HepG2 (cell line): ENCODE data around the gene CRKL. TPM values are rescaled to one million over a fixed set of nuclear protein-coding genes. Genes with fewer than 3 reads are reported as not detected.

Experiments
- ASH2L ChIP-seq: fragments of 300-600, 200-600 bp; sonication (generic); IDR thresholded peaks from 2 replicates; pipeline ENCODE4 v1.7.0; 2017; ENCODE audit warnings: low read depth, mild to moderate bottlenecking, moderate library complexity, mixed read lengths, low read length; ENCODE audit not compliant: insufficient read length
- CEBPG ChIP-seq: IDR thresholded peaks from 2 replicates; pipeline ENCODE4 v1.6.1; 2016
- CHD4 ChIP-seq: fragments of 200-600 bp; sonication (generic); IDR thresholded peaks from 2 replicates; pipeline ENCODE4 v1.7.0; 2017; ENCODE audit warnings: mild to moderate bottlenecking, low read length, borderline replicate concordance
- HCFC1 ChIP-seq: fragments of 150-350 bp; IDR thresholded peaks from 2 replicates; pipeline ENCODE4 v1.6.1; 2014; ENCODE audit warnings: low read depth, low read length
- HDAC6 ChIP-seq: fragments of 200-600 bp; sonication (generic); IDR thresholded peaks from 2 replicates; pipeline ENCODE4 v1.7.0; 2017; ENCODE audit warnings: mild to moderate bottlenecking, antibody characterized with exemption, low read length, low read depth
- HMG20B ChIP-seq: conservative IDR thresholded peaks from 2 replicates; pipeline ENCODE4 v1.6.1; 2016; ENCODE audit warnings: missing genetic modification reagents, missing compliant biosample characterization
- NFE2L2 ChIP-seq: fragments of 150-350 bp; IDR thresholded peaks from 2 replicates; pipeline ENCODE4 v1.6.1; 2014; ENCODE audit warnings: low read length
- NR2F1 ChIP-seq, 2 experiments: fragments of 450-650 bp in 1 of 2; formaldehyde crosslinking in 1 of 2; IDR thresholded peaks; 2 replicates each; pipeline versions ENCODE4 v1.5.0 to v1.6.1; 2016 to 2020; ENCODE audit warnings: mild to moderate bottlenecking in 1 of 2, missing compliant biosample characterization in 1 of 2, missing genetic modification reagents in 1 of 2, moderate library complexity in 1 of 2
- TAF15 ChIP-seq: fragments of 200-400 bp; formaldehyde crosslinking; IDR thresholded peaks from one replicate; pipeline ENCODE4 v1.6.1; 2018; ENCODE audit warnings: mild to moderate bottlenecking, low read depth, low read length; ENCODE audit not compliant: poor library complexity, severe bottlenecking
- ZNF414 ChIP-seq: sonication (generic); formaldehyde crosslinking; IDR thresholded peaks from 2 replicates; pipeline ENCODE4 v1.5.0; 2020; ENCODE audit warnings: missing genetic modification reagents
- ZNF557 ChIP-seq: sonication (generic); formaldehyde crosslinking; IDR thresholded peaks from 2 replicates; pipeline ENCODE4 v1.4.0; 2020; ENCODE audit warnings: missing genetic modification reagents
- ZNF597 ChIP-seq: sonication (generic); formaldehyde crosslinking; IDR thresholded peaks from 2 replicates; pipeline ENCODE4 v1.5.0; 2020; ENCODE audit warnings: missing genetic modification reagents
- ZNF775 ChIP-seq: sonication (generic); formaldehyde crosslinking; IDR thresholded peaks from 2 replicates; pipeline ENCODE4 v1.4.0; 2020; ENCODE audit warnings: missing genetic modification reagents, mild to moderate bottlenecking, moderate library complexity, borderline replicate concordance
- polyA plus RNA-seq, 8 experiments: library from polyadenylated mRNA; depleted of rRNA in 3 of 8; stranded (reverse) in 7 of 8; unstranded in 1 of 8; fragments of >200 nt; fragmentation: Illumina TruSeq in 4 of 8; extraction: Trizol in 4 of 8; gene quantifications; 2 replicates each; pipeline versions ENCODE4 v1.2.1 to v1.2.3, GENCODE V29; 2011 to 2016; ENCODE audit warnings: low read depth in 4 of 8, missing spikeins in 1 of 8, mixed read lengths in 1 of 8; ENCODE audit not compliant: insufficient read depth in 1 of 8
- total RNA-seq, 5 experiments: library from RNA; depleted of rRNA; stranded (reverse); fragments of >200 nt; fragmentation: Illumina TruSeq; extraction: Trizol; gene quantifications; 2 replicates each; pipeline ENCODE4 v1.2.3, GENCODE V29; 2016; ENCODE audit warnings: low read depth in 1 of 5
- TF ChIP-seq, protein P1 (sequence below): sonication (generic); formaldehyde crosslinking; IDR thresholded peaks from 2 replicates; pipeline ENCODE4 v1.5.1; 2020; ENCODE audit warnings: mild to moderate bottlenecking, missing genetic modification reagents, moderate library complexity
- TF ChIP-seq, protein P2 (sequence below): sonication (generic); formaldehyde crosslinking; IDR thresholded peaks from 2 replicates; pipeline ENCODE4 v1.5.1; 2020; ENCODE audit warnings: missing genetic modification reagents, mild to moderate bottlenecking, borderline replicate concordance

The CRKL gene
- total and polyA plus RNA-seq, 2 of the 13 experiments (the other 11 are each of a cell fraction or from before 2014, with no cell fraction given) = 37.4 to 60.6 TPM

- TF ChIP-seq NR2F1 (CRISPR knock-in tag; IDR thresholded peaks at IDR 0.05) = no peak
- no peak for TF ChIP-seq HMG20B
- TF ChIP-seq HCFC1 = no peak
- no peak for TF ChIP-seq ZNF557 (CRISPR knock-in tag)
- no peak for TF ChIP-seq ZNF597 (CRISPR knock-in tag)
- TF ChIP-seq ZNF414 (CRISPR knock-in tag) = no peak
- TF ChIP-seq NFE2L2 = no peak
- TF ChIP-seq, protein P1, sequence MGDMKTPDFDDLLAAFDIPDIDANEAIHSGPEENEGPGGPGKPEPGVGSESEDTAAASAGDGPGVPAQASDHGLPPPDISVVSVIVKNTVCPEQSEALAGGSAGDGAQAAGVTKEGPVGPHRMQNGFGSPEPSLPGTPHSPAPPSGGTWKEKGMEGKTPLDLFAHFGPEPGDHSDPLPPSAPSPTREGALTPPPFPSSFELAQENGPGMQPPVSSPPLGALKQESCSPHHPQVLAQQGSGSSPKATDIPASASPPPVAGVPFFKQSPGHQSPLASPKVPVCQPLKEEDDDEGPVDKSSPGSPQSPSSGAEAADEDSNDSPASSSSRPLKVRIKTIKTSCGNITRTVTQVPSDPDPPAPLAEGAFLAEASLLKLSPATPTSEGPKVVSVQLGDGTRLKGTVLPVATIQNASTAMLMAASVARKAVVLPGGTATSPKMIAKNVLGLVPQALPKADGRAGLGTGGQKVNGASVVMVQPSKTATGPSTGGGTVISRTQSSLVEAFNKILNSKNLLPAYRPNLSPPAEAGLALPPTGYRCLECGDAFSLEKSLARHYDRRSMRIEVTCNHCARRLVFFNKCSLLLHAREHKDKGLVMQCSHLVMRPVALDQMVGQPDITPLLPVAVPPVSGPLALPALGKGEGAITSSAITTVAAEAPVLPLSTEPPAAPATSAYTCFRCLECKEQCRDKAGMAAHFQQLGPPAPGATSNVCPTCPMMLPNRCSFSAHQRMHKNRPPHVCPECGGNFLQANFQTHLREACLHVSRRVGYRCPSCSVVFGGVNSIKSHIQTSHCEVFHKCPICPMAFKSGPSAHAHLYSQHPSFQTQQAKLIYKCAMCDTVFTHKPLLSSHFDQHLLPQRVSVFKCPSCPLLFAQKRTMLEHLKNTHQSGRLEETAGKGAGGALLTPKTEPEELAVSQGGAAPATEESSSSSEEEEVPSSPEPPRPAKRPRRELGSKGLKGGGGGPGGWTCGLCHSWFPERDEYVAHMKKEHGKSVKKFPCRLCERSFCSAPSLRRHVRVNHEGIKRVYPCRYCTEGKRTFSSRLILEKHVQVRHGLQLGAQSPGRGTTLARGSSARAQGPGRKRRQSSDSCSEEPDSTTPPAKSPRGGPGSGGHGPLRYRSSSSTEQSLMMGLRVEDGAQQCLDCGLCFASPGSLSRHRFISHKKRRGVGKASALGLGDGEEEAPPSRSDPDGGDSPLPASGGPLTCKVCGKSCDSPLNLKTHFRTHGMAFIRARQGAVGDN (CRISPR knock-in tag) = peak; percentile 42; the same call in 1 of the 2 replicates
- TF ChIP-seq ASH2L = no peak
- TF ChIP-seq CHD4 = no peak
- TF ChIP-seq CEBPG = 0 out of 2 replicates have a peak, but pooled peaks have one; percentile 4
- TF ChIP-seq ZNF775 (CRISPR knock-in tag) = no peak
- TF ChIP-seq, protein P2, sequence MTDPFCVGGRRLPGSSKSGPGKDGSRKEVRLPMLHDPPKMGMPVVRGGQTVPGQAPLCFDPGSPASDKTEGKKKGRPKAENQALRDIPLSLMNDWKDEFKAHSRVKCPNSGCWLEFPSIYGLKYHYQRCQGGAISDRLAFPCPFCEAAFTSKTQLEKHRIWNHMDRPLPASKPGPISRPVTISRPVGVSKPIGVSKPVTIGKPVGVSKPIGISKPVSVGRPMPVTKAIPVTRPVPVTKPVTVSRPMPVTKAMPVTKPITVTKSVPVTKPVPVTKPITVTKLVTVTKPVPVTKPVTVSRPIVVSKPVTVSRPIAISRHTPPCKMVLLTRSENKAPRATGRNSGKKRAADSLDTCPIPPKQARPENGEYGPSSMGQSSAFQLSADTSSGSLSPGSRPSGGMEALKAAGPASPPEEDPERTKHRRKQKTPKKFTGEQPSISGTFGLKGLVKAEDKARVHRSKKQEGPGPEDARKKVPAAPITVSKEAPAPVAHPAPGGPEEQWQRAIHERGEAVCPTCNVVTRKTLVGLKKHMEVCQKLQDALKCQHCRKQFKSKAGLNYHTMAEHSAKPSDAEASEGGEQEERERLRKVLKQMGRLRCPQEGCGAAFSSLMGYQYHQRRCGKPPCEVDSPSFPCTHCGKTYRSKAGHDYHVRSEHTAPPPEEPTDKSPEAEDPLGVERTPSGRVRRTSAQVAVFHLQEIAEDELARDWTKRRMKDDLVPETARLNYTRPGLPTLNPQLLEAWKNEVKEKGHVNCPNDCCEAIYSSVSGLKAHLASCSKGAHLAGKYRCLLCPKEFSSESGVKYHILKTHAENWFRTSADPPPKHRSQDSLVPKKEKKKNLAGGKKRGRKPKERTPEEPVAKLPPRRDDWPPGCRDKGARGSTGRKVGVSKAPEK (CRISPR knock-in tag) = peak; percentile 63; the same call in 1 of the 2 replicates
- TF ChIP-seq TAF15 = no peak
- no peak for TF ChIP-seq HDAC6
Measured at GRCh38 chr22:20952544-20953341, 35.5 kb downstream of the CRKL start (continued).
